ENCODE results near the gene AMACR.

Gene AMACR

DNA sequence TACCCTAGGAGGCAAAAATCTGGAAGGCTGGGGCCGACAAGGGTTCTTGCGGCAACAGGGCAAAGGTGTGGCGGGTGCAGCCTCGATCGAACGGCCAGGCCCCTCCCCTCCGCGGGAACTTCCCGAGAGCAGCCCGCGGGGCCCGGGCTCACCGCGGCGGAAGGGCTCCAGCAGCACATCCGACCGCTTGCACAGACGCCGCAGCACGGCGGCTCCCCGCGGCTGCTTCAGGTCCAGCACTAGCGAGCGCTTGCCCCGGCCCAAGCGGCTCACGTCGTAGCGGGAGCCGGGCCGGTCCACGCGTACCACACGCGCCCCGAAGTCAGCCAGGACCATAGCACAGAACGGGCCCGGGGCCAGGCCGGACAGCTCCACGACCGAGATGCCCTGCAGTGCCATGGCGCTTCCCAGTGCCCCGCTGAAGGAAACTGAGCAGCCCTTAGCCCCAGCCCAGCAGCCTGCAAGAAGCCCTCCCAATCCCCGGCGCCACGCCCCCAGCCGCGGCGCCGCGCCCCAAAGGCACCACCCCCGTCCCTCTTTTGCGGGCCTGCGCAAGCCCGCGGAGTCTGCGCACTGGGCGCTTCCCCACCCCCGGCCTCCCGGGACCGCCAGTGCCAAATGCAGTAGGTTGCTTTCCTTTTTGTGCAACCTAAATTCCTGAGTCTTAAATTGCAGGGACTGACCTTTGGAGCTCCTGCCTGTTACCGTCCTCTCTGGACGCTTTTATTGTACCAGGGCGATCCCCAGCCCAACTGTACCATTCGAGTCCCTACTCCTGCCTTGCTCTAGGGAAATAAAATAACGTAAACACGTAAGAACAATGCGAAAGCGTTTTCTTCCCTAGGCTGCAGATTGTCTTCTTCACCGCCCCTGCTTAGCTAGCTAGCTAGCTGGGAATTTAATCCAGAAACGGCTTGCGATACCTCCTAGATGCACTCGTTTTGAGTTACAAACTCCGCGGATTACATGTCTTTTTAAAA lies at the start of gene AMACR:
TSS of gene AMACR (minus strand) at position 430 of the 980 bp plus-strand sequence. CDS start at position 399, 31 bp downstream.
- DNase-seq (ENCODE audit: low read depth in 2 of 2): peak; percentile 80 to 81

GRCh38 chr5:34057569-34057968 lies 49.7 kb upstream of the AMACR start:
- no peak for DNase-seq (ENCODE audit: low read depth in 2 of 2)

DNA sequence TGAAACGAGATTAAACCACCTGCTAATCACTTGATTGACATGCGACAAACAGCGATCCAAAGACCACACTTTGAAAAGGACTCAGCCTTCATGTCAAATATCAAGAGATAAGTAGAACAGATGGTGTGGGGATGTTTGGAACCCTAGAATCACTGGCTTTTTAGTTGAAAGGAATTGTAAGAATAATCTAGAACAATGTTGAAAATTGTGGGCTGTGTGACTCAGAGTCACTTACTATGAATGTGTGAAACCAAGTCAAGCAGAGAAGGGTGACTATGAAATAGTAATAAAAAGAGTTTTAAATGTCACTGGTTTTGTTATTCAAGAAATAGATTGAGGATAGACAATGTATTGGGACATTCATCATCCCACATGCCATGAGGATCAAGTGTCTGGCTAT lies 49.3 kb upstream of the AMACR start:
- no peak for DNase-seq (ENCODE audit: low read depth in 2 of 2)

DNA sequence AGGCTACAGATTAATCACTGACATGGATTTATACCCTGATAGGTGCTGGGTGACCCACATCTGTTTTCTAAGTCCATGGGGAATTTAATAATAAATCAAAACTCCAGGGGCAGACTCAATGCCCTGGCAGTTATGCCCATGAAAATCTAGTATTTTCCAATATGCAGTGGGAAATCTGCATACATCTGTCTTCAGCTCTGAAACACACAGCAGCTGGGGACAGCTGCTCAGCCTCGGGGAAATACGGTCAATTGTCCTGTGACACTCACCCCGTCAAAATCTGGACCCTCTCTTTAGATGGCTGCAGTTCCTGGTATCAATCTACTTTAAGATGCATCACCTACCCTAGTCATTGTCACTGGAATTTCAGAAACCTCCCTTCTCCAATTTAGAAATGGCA lies 47.8 kb upstream of the AMACR start:
- DNase-seq (ENCODE audit: low read depth in 2 of 2): no peak

DNA sequence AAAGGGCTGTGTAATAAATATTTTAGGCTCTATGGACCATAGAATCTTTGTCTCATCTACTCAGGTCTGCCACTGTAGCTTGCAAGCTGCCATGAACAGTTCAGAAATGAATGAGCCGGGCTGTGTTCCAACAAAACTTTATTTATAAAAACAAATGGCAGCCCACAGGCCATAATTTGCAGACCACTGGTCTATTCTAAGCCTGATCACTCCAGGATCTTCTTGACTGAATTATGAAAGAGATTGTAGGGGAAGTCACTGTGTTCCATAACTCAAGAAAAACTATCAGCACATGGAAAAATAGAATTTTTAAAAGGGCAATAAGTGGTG lies 46.5 kb upstream of the AMACR start:
- DNase-seq (ENCODE audit: low read depth in 2 of 2): no peak

GRCh38 chr5:34053571-34054399 lies 45.9 kb upstream of the AMACR start:
- no peak for DNase-seq (ENCODE audit: low read depth in 2 of 2)

- no peak for DNase-seq (ENCODE audit: low read depth in 2 of 2)
These were observed 45.3 kb upstream of the AMACR start for GRCh38 chr5:34053133-34053532.

DNA sequence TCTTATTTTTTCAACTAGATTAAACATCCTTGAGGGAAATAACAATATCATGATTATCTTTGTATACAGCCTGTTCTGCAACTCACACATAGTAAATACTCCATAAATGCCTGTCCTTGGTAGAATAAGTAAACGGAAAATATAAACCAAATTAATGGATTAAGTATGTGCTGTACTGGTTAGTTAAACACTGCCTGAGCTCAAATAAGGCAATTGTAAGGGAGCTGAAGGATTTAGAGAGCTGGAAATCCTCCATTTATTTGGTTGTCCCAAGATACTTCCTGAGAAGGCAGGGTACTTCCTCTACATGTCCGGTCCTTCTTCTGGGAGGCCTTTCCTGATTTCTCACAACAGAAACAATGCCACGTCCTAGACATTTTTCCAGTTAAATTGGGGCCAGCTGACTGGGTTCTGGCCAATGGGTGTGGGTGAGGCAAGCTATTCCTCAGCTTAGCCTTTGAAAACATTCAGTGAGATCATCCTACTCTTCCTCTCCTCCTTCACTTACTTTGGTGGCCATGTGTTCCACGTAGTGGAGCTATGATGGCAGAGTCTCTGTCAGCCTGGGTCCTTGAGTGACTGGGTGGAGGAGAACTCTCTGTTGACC lies 43.6 kb upstream of the AMACR start:
- DNase-seq (ENCODE audit: low read depth in 2 of 2): no peak

DNA sequence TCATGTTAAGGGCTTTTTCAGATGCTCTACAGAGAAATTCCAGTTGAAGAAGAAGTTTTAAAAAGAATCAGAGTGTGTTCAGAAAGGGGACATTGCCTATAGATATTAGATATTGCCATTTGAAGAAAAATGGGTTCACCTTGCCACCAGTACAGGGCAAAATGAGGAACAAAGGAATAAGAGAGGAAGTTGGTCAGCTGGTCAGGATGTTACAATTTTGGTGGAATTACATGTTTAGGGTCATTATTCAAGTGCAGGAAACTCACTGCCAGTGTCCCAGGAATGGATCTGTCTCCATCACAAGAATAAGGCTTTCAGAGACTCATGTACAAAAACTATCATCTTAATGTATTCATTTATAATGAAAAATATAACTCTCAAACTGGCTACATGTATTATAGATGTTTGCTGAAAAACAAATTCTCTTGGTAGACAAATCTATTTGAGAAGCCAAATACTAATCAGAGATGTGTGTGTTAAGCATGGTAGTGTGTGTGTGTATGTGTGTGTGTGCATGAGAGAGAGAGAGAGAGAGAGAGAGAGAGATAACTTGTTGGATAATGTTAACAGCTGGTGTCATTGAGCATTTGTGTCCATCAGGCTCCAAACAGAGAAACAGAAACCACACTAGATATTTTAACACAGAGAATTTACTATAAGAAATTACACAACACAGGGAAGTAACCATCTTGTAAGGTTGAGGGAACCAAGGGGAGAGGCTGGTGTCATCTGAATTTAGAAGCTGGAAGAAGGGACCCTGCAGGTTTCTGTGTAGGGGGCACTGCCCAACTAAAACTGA lies 40.1 kb upstream of the AMACR start:
- no peak for DNase-seq (ENCODE audit: low read depth in 2 of 2)

DNA sequence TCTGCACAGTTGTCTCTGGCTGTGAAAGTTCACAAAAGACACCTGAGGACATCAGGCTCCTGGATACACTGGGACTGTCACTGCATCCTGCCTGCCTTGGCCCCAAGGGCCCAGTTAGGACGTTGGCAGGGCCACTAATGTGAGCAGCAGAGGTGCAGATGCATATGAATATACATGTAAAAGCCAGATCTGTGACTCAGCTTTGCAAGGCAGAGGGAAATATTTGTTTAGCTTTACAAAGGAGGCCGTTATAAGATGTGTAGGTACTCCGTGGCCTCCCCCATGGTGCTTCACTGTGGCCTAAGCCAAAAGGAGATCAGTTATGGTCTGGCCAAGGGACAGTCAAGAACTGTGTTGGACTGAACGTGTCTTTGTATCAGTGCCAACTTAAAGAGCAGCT lies 39.3 kb upstream of the AMACR start:
- no peak for DNase-seq (ENCODE audit: low read depth in 2 of 2)

GRCh38 chr5:34045996-34046395 lies 38.1 kb upstream of the AMACR start:
- no peak for DNase-seq (ENCODE audit: low read depth in 2 of 2)

DNA sequence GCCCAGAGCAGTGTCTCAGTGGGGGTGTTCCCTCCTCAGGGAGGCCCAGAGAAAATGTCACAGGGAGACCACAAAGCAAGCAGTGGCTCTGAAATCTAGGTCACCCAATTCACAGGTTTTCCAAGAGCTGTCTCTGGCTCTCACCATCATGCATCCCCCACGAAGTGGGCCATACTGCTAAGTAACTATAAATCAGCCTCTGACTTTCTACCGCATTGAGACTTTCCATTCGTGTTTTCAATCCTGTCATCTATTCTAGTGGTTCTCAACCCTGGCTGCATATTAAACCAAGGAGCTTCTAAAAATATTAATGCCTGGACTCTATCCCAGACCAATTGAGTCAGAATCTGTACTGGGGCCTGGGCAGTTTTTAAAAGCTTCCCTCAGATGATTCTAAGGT lies 37.2 kb upstream of the AMACR start:
- no peak for DNase-seq (ENCODE audit: low read depth in 2 of 2)

DNA sequence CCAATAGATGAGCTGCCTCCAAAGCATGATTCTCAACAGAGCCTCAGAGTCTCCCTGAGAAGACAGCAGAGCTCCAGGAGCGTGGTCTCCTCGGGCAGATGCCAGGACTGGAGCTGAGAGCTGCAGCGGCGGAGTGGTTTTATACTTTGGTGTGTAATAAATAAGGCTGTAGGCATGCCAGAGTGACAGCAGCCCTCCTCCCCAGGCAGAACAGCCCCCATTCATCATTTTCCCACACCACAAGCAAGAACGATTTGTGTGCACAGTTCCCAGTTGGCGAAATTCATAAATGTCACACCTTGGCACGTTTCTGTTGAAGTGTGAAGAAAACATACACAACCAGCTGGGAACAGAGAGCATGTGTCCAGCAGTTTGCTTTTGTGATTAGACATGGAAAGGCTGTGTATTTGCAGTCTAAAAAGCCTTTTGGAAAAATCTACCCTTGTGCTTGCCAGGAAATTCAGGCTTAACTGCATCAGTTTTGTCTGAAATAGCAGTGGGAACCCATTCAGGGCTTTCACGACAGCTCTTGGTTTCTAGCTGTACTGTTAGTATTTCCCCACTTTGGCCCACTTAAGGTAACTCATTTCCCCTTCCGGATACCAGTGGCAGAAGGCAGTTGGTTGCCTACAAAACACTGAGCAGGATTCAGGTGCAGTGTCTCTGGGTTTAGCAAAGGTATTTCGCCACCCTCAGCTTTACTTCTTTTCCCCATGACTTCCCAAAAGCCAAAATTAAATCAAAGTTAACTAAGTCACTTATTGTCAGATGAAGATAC lies 35.4 kb upstream of the AMACR start, which contains the start of gene C1QTNF3:
TSS of gene C1QTNF3 (minus strand) at position 115 of the 778 bp plus-strand sequence. CDS start at position 27, 88 bp downstream.
- no peak for DNase-seq (ENCODE audit: low read depth in 2 of 2)

GRCh38 chr5:34042321-34042720 lies 34.5 kb upstream of the AMACR start:
- no peak for DNase-seq (ENCODE audit: low read depth in 2 of 2)

DNA sequence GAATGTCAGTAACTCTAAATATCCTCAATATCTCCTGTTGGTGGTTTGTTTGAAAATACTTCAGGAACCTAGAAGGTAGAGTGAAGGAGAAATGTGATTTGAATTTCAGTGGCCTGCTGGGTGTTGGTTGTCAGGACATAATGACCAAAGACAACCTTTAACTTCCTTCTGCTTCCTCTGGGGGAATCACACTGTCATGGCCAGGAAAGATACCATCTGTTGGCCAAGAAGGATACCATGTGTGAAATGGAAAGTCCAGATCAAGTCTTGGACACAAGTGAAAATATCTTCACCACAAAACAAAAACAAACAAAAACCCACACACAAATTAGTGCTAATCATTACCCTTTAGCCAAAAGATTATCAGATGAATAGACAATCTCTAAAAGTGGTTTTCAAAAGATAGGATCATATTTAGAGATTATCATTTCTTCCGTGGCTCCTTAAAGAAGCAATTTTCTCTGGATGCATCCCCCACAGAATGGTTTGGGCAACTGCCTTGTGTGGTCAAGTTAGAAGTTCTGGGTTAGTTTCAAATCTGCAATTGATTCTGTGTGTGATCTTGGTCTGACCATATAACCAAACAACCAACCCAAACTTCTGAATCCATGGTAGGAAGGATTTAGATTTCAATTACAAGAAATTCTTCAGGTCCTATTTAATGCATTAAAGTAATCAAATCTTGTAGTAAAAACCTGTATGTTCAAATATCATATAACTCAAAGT lies 33.6 kb upstream of the AMACR start:
- DNase-seq (ENCODE audit: low read depth in 2 of 2): no peak

GRCh38 chr5:34040472-34040871 lies 32.6 kb upstream of the AMACR start:
- DNase-seq (ENCODE audit: low read depth in 2 of 2): no peak

DNA sequence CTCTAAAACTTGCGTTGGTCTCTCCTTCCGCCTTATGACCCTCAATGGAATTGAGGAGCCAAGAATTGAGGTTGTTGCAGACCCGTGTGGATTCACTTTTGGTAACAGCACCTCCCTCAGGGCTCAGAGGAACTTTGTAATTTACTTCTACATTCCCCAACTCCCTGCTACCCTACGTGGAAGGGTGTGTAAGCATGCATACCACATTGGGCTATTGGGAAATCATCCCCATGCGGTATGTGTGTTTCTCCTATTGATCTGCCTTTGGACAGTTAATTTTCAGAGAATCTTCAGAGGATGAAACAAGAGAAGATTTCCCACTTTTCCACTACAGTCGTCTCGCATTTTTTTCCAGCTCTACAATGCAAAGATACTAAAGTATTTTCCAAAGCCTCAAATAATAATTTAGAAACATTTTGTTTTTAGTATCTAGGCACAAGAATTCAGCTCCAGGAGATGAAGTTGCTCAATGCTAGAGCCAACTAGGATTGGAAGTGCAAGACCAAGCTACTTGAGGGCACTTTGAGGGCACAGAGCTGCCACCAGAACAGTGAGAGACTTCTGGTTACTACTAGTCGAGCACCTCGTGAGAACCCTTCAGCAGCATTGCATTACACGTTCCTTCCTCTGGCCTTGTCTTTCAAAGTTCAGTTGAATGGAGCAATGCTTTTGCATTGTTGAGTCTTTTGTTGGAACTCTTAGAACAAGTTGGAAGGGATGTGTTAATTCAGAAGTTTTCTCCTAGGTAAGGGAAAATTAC lies 31.7 kb upstream of the AMACR start:
- no peak for DNase-seq (ENCODE audit: low read depth in 2 of 2)

DNA sequence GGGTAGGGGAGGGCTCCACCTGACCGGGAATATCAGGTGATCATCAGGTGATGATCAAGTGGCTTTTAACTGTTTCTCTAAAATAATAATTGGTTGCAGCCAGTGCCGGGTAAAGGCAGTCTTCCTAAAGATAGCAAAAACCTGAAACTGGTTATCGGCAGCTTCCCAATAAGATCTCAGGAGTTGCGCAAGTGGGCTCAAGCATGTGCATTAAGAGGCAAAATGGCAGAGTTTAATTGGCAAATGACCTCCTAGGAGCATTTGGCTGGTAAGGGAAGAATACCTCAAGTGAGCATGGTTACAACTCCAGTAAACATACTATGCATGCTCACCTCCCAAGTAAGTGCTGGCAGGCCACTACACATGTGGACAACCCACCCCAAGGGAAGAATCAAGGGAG lies 31.0 kb upstream of the AMACR start:
- DNase-seq (ENCODE audit: low read depth in 2 of 2): no peak

GRCh38 chr5:34038390-34038789 lies 30.5 kb upstream of the AMACR start:
- DNase-seq (ENCODE audit: low read depth in 2 of 2): no peak
